Stimulated activated CD8-positive, alpha-beta memory T cell treated with anti-CD3 and anti-CD28 coated beads, Interleukin-2, amount 100 ng/mL, for 48 hours (primary cell): Measurements from ENCODE around the gene CFAP65.

Experiments used
- DNase-seq, 2 donors: peaks; one replicate each; pipeline ENCODE4 v3.0.0-alpha.2; 2020; ENCODE audit warnings: low read depth in 2 of 2

Gene CFAP65

GRCh38 chr2:219041252-219041651 is at the start of gene CFAP65:
Gene CFAP65, minus strand, starts transcription at chr2:219041516. Its CDS starts 2,468 bp downstream, at chr2:219039048.
- no peak for DNase-seq

DNA sequence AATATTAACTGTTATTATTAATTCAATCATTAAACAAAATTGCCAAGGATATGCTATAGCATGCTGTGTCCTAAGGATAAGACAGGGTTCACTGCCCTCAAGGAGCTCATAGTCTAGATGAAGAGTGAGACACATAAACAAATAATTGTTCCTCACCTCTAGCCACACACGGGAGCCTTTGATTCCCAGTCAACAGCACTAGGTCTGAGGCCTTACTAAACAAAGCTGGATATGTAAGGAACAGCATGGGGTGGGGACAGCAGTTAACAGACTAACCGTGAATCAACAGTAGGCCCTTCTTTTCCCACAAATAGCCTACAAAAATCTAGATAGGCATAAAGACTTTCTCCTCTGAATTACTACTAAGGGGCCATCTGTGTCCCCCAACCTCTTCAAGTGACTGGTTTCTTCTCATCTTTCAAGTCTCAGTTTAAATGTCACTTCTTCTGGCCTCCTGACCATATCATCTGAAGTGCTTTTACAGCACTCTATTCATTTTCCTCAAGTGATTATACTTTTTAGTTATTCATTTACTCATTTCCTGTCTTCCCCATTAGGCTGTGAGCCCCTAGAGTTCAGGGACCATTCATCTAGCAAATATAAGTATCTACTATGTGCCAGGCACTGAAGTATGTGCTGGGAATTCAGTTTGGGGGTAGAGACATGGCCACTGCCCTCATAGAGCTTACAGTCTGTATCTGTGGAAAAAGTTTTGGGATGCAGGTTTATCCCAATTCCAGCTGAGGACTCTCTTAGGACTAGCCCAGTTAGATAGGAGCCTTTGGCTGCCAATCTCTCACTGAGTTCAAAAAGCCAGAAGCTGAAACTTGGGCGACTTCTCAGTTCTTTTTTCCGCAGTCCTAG is 49.4 kb upstream of the CFAP65 start:
- no peak for DNase-seq

- DNase-seq: no peak
These were observed 48.0 kb upstream of the CFAP65 start for GRCh38 chr2:219089330-219089729.

DNA sequence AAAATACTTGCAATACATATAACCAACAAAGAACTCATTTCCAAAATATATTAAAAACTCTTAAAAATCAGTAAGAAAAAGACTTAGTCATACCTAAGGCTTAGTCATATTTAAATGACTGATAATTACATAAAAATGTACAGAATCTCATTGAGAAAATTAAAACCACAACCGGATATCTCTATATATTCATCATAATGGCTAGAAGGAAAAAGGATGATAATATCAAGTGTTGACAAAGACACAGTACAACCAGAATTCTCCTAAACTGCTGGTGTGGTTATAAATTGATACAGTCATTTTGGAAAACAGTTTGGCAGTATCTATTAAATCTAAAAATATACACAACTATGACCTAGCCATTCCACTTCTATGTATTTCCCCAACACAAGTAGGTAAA is 46.5 kb upstream of the CFAP65 start:
- no peak for DNase-seq

DNA sequence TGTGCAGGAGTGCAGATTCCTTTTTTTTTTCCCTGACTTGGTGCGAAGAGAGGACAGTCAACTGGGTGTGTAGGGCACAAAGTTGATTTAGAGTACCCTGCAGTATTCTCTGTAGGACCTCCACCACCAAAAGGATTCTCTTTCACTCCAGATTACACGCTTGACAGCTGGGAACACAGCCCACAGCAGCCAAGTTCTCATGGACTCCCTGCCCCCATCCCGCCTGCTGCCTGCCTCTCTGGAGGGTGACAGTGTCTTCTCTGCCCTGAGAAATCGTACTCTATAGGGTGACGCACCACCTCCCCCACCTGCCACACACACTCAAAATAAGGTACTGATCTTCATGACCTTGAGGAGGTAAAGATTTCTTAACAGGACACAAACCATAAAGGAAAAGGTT is 46.0 kb upstream of the CFAP65 start:
- no peak for DNase-seq

GRCh38 chr2:219086196-219086595 is 44.9 kb upstream of the CFAP65 start:
- DNase-seq: no peak

GRCh38 chr2:219084791-219085190 is 43.5 kb upstream of the CFAP65 start:
- no peak for DNase-seq

DNA sequence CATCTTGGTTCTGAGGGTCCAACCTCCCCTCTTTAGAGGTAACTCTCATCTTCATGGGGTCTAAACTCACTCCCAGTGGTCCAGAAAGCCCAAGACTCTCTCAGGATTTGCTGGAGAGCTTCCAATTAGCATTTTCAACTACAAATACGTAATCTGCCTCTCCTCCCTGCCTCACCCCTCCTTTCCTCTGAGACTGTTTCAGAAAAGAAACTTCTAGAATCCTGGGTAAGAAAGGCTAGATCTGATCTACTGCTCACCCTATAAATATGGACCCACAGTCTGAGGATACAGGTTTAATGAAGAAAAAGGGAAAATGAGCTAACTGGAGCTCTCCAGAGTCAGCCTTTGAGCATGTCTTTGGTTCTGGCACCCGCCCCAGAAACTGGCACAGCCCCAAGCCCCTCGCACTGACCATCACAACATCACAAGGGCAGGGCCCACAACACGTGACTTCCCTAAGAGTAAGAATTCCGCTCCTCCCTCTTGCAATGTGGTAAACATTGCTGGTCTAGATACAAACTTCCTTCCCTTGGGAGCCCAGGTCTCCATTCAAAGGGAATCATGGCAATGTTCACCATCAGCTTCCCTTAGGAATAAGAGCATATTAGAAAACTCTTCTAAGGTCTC is 41.1 kb upstream of the CFAP65 start:
- no peak for DNase-seq

- DNase-seq: no peak
These were observed 40.5 kb upstream of the CFAP65 start for GRCh38 chr2:219081701-219082331.

- DNase-seq: no peak
These were observed 39.8 kb upstream of the CFAP65 start for GRCh38 chr2:219081096-219081495.

GRCh38 chr2:219079417-219079816 is 38.1 kb upstream of the CFAP65 start:
- no peak for DNase-seq

GRCh38 chr2:219078951-219079350 is 37.6 kb upstream of the CFAP65 start:
- DNase-seq: no peak

DNA sequence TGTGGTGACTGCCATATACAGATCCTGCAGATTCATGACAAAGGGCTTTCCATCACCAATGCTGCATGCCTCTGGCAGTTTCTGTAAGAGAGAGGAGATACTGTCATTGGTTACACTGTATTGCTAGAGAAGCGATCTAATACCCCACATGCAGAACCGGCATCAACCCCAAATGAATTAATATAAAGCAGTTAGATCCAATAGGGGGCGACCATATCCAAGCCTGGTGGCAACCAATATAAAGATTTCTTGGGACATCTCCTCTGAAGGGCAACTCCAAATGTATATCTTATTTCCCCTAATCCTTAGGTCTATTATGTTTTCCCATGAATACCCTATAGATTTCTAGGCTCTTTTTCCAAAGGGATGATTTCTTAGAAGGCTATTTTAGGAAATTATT is 36.8 kb upstream of the CFAP65 start:
- DNase-seq: no peak

DNA sequence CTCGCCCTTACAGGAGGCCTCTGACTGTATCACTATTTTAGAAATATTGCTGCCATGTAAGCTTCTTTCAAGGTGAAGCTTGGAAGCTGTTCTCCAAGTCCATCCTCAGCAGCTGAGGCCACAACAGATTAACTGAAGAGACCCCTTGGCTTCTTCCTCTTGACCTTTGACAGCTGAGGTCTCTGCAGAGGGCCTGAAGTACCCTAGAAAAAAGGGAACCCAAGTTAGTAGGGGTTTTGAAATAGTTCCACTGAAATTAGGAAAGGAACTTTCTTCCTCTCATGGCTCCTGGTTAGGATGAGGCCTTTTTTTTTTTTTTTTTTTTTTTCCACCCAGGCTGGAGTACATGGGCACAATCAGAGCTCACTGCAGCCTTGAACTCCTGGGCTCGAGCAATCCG is 34.9 kb upstream of the CFAP65 start:
- DNase-seq: no peak

- DNase-seq: no peak
These were observed 32.3 kb upstream of the CFAP65 start for GRCh38 chr2:219073413-219074129.

DNA sequence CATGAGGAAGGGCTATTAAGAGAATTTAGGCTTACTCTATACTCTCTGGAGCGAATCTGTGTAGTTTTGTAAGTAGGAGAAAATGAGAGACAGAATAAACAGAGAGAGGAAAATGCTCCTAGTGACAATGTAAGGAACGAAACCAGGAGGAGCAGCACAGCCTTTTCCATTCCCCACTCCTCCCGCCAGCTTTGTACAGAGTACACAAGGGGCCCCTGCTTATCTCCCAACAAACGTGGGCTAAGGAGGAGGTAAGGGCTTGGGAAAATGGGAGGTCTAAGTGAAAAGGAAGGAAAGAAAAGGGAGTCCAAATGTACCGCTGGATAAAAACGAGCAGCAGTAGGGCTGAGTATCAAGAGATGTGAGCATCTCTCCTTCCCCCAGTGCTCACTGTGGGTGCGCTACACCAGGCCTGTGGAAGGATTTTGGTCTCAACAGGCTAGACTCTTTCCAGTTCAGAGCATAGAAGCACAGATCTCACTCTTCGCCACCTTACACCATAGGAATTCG is 31.5 kb upstream of the CFAP65 start:
- no peak for DNase-seq

- no peak for DNase-seq
These were observed 30.0 kb upstream of the CFAP65 start for GRCh38 chr2:219071131-219071816.

- no peak for DNase-seq
These were observed 24.2 kb upstream of the CFAP65 start for GRCh38 chr2:219065484-219065883.

GRCh38 chr2:219062081-219062480 is 20.8 kb upstream of the CFAP65 start:
- DNase-seq: no peak

DNA sequence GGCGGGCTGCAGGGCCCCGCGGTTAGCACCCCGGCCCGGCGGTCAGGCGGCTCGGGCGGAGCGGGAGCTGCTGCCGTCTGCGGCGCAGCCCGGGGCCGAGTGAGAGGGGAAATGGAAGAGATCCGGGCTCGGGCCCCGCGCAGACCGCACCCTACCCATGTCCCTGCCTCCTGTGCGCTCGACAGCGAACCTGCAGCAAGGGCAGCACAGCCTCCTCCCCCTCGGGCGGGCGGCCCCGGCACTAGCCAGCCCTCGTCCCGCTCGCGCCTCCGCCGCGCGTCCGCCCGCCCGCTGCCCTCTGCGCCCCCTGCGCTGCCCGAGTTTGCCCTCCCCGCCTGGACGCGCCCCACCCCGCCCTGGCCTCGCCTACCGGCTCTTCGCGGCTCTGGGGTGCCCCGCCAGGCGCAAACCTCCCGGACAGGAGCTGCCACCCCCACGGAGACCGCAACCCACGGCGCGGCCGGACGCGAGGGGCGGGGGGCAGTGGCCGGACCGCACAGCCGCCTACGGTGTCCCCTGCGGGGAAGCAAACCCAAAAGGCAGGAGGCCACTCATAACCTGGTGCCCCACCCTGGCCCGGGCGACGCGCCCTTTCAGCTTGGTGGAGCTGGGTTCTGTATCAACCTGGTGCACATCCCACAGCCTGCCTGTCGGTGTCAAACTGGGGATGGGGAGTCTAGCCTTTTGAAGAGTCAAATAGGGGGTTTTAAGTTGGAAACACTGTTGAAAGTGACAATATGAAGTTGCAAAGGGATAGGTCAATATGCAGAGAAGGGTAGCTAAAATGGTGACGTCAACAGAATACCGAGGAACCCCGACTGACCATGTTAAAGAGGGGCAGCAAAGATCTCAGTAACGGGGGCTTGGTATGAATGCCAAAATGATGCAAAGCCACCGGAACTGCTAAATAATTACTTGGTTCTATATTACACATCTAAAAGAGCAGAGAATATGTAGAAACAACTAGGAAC is 19.8 kb upstream of the CFAP65 start, which contains the start of gene IHH:
Gene IHH (minus strand): TSS at position 101 of the 971 bp plus-strand sequence. CDS start 454 bp downstream, outside the sequence.
- no peak for DNase-seq
